SK-N-MC (cell line): ENCODE results near the gene SFXN2.

Experiments used
- DNase-seq: peaks from one replicate; pipeline ENCODE4 v3.0.0-alpha.2; 2011; ENCODE audit warnings: low read depth, low spot score
- H3K27ac ChIP-seq: fragments of 200-600 bp; sonication (generic); 2 replicates; pipeline ENCODE4 v1.5.1; 2016; ENCODE audit warnings: mixed run types
- H3K36me3 ChIP-seq: fragments of 200-600 bp; sonication (generic); 2 replicates; pipeline ENCODE4 v1.6.1; 2017; ENCODE audit warnings: antibody characterized with exemption, low read length, mixed read lengths; ENCODE audit not compliant: insufficient read depth
- H3K4me3 ChIP-seq: fragments of 200-600 bp; sonication (generic); 2 replicates; pipeline ENCODE4 v1.5.1; 2016
- H3K9ac ChIP-seq: fragments of 200-600 bp; sonication (generic); 2 replicates; pipeline ENCODE4 v1.8.0; 2017; ENCODE audit warnings: mixed run types, mixed read lengths; ENCODE audit not compliant: insufficient read length
- H3K9me3 ChIP-seq: fragments of 200-600 bp; sonication (generic); 2 replicates; pipeline ENCODE4 v1.6.1; 2017; ENCODE audit warnings: low read depth, mild to moderate bottlenecking, antibody characterized with exemption, low read length, moderate library complexity, mixed read lengths
- EZH2 ChIP-seq: fragments of 200-600 bp; sonication (generic); IDR thresholded peaks from one replicate; pipeline ENCODE4 v1.6.1; 2017; ENCODE audit warnings: antibody characterized with exemption
- FOXP2 ChIP-seq: optimal IDR thresholded peaks from 2 replicates; pipeline ENCODE3; 2011; ENCODE audit warnings: mild to moderate bottlenecking, moderate library complexity; ENCODE audit not compliant: insufficient read depth; ENCODE audit errors: extremely low read length, control extremely low read depth
- POLR2AphosphoS5 ChIP-seq: IDR thresholded peaks from 2 replicates; pipeline ENCODE4 v1.6.1; 2012; ENCODE audit warnings: mild to moderate bottlenecking, low read depth, low read length, borderline replicate concordance

Gene SFXN2

GRCh38 chr10:102770792-102771191 is 56.4 kb downstream of the SFXN2 start:
- no peak overlapping the region for H3K9ac ChIP-seq
- no peak overlapping the region for H3K27ac ChIP-seq

GRCh38 chr10:102773320-102773719 is 58.9 kb downstream of the SFXN2 start:
- Histone ChIP-seq H3K4me3 (no peak overlapping the region), H3K9ac (no peak overlapping the region), H3K36me3 (no peaks in the 10 kb centered on the region), H3K9me3 (no peaks in the 10 kb centered on the region), H3K27ac (no peak overlapping the region)
- no peak for DNase-seq
- TF ChIP-seq FOXP2 (no peak), EZH2 (no peak), POLR2AphosphoS5 (no peak)

More at GRCh38 chr10:102770792-102771191, 56.4 kb downstream of the SFXN2 start:
- no peak for DNase-seq
- no peak overlapping the region for H3K4me3 ChIP-seq
- no peaks in the 10 kb centered on the region for H3K9me3 ChIP-seq
- no peaks in the 10 kb centered on the region for H3K36me3 ChIP-seq
- TF ChIP-seq POLR2AphosphoS5: no peak
- no peak for TF ChIP-seq FOXP2
- TF ChIP-seq EZH2: no peak

GRCh38 chr10:102773986-102774385 is 59.5 kb downstream of the SFXN2 start:
- TF ChIP-seq FOXP2 (no peak), POLR2AphosphoS5 (no peak)
- no peaks in the 10 kb centered on the region for H3K36me3 ChIP-seq
- no peaks in the 10 kb centered on the region for H3K9me3 ChIP-seq
- H3K4me3 ChIP-seq: no peak overlapping the region
- no peak for DNase-seq
- H3K27ac ChIP-seq: no peak overlapping the region
- H3K9ac ChIP-seq: no peak overlapping the region

- Histone ChIP-seq H3K9ac (no peak overlapping the region), H3K9me3 (no peaks in the 10 kb centered on the region), H3K27ac (no peak overlapping the region), H3K4me3 (peak overlapping the region; percentile 69), H3K36me3 (no peaks in the 10 kb centered on the region)
- TF ChIP-seq FOXP2: no peak
- no peak for TF ChIP-seq EZH2
- DNase-seq: no peak
Measured at GRCh38 chr10:102775201-102775934, 60.9 kb downstream of the SFXN2 start.

GRCh38 chr10:102775935-102776669 is 61.7 kb downstream of the SFXN2 start:
- Histone ChIP-seq H3K9ac (peak overlapping the region; percentile 46), H3K27ac (peak overlapping the region; percentile 70; the same call in 1 of the 2 replicates), H3K9me3 (no peaks in the 10 kb centered on the region), H3K36me3 (no peaks in the 10 kb centered on the region), H3K4me3 (peak overlapping the region; percentile 69)
- TF ChIP-seq POLR2AphosphoS5 (no peak), EZH2 (no peak), FOXP2 (no peak)
- DNase-seq: no peak

- no peaks in the 10 kb centered on the region for H3K9me3 ChIP-seq
- peak overlapping the region; percentile 69 for H3K4me3 ChIP-seq
- H3K27ac ChIP-seq: peak overlapping the region; percentile 70; the same call in 1 of the 2 replicates
- H3K9ac ChIP-seq: peak overlapping the region; percentile 46
- no peak for DNase-seq
- no peaks in the 10 kb centered on the region for H3K36me3 ChIP-seq
- no peak for TF ChIP-seq EZH2
- no peak for TF ChIP-seq FOXP2
- TF ChIP-seq POLR2AphosphoS5: no peak
Measured at GRCh38 chr10:102776779-102777456, 62.5 kb downstream of the SFXN2 start.

GRCh38 chr10:102777711-102778453 is 63.4 kb downstream of the SFXN2 start:
- H3K36me3 ChIP-seq: no peaks in the 10 kb centered on the region
- TF ChIP-seq POLR2AphosphoS5 (no peak), FOXP2 (no peak), EZH2 (no peak)
- DNase-seq: no peak
- H3K9me3 ChIP-seq: no peaks in the 10 kb centered on the region
- no peak overlapping the region for H3K4me3 ChIP-seq
- no peak overlapping the region for H3K27ac ChIP-seq
- H3K9ac ChIP-seq: no peak overlapping the region
